Loucy (cell line): ENCODE data around the gene PLCL2.

Experiments
- H2AFZ ChIP-seq: fragments of 200-600 bp; sonication (generic); 2 replicates; pipeline ENCODE4 v1.6.0; 2016; ENCODE audit warnings: antibody characterized with exemption, mild to moderate bottlenecking, low read length, moderate library complexity
- H3F3A ChIP-seq: fragments of 200-600 bp; 2 replicates; pipeline ENCODE4 v1.6.0; 2016; ENCODE audit warnings: antibody characterized with exemption, low read depth, mild to moderate bottlenecking
- H3K27me3 ChIP-seq: fragments of 200-600 bp; sonication (generic); 2 replicates; pipeline ENCODE4 v1.6.1; 2014; ENCODE audit warnings: low read length, mild to moderate bottlenecking; ENCODE audit not compliant: insufficient read depth, poor library complexity, severe bottlenecking
- H3K36me3 ChIP-seq: fragments of 200-600 bp; sonication (generic); 2 replicates; pipeline ENCODE4 v1.6.1; 2016; ENCODE audit warnings: low read length; ENCODE audit not compliant: insufficient read depth
- H3K4me1 ChIP-seq: fragments of 200-600 bp; sonication (generic); 2 replicates; pipeline ENCODE4 v1.5.1; 2014; ENCODE audit warnings: low read length, mild to moderate bottlenecking; ENCODE audit not compliant: insufficient read depth, poor library complexity, severe bottlenecking
- H3K4me2 ChIP-seq: fragments of 200-600 bp; sonication (generic); 2 replicates; pipeline ENCODE4 v1.6.0; 2014; ENCODE audit warnings: antibody characterized with exemption, low read length, low read depth, mild to moderate bottlenecking; ENCODE audit not compliant: poor library complexity, severe bottlenecking
- H3K4me3 ChIP-seq: fragments of 200-600 bp; sonication (generic); 2 replicates; pipeline ENCODE4 v1.5.1; 2014; ENCODE audit warnings: low read length, mild to moderate bottlenecking, mixed read lengths; ENCODE audit not compliant: poor library complexity, severe bottlenecking
- H3K79me2 ChIP-seq: fragments of 200-600 bp; sonication (generic); 2 replicates; pipeline ENCODE4 v1.6.1; 2014; ENCODE audit warnings: low read length; ENCODE audit not compliant: insufficient read depth
- H3K9ac ChIP-seq: fragments of 200-600 bp; sonication (generic); 2 replicates; pipeline ENCODE4 v1.6.0; 2014; ENCODE audit warnings: mild to moderate bottlenecking, low read depth, low read length, moderate library complexity; ENCODE audit not compliant: poor library complexity, severe bottlenecking
- H3K9me2 ChIP-seq: fragments of 200-600 bp; sonication (generic); replicated peaks from 2 replicates; pipeline ENCODE4 v1.6.1; 2016; ENCODE audit warnings: low read depth, low read length, mixed read lengths
- H3K9me3 ChIP-seq: fragments of 200-600 bp; sonication (generic); 2 replicates; pipeline ENCODE4 v1.6.1; 2014; ENCODE audit warnings: mild to moderate bottlenecking, antibody characterized with exemption, low read length, low read depth; ENCODE audit not compliant: insufficient read depth
- H4K20me1 ChIP-seq: fragments of 200-600 bp; sonication (generic); 2 replicates; pipeline ENCODE4 v1.6.0; 2014; ENCODE audit warnings: antibody characterized with exemption, low read length, mild to moderate bottlenecking; ENCODE audit not compliant: insufficient read depth, poor library complexity, severe bottlenecking
- CTCF ChIP-seq: fragments of 200-600 bp; sonication (generic); conservative IDR thresholded peaks from 2 replicates; pipeline ENCODE4 v1.5.1; 2014; ENCODE audit warnings: mild to moderate bottlenecking, antibody characterized with exemption, low read length
- EZH2phosphoT487 ChIP-seq: fragments of 200-600 bp; IDR thresholded peaks from 2 replicates; pipeline ENCODE4 v1.6.1; 2018; ENCODE audit warnings: antibody characterized with exemption, mild to moderate bottlenecking, moderate library complexity, borderline replicate concordance

PLCL2 gene

GRCh38 chr3:16848007-16848406, 36.7 kb upstream of the PLCL2 start:
- TF ChIP-seq CTCF, result no peak
- TF ChIP-seq EZH2phosphoT487, result no peak
- Histone ChIP-seq H3K9me3 (no peaks in the 10 kb centered on the region), H3K4me2 (no peak overlapping the region), H3K9ac (no peak overlapping the region), H3K27me3 (no peaks in the 10 kb centered on the region), H3K4me1 (peaks cover 8% of the 10 kb centered on the region), H3K79me2 (no peaks in the 10 kb centered on the region), H4K20me1 (no peaks in the 10 kb centered on the region), H2AFZ (no peak overlapping the region), H3K9me2 (no peaks in the 10 kb centered on the region), H3K36me3 (no peaks in the 10 kb centered on the region), H3F3A (no peaks in the 10 kb centered on the region), H3K4me3 (no peak overlapping the region)

GRCh38 chr3:16849229-16849628, 35.5 kb upstream of the PLCL2 start:
- H3K4me2 ChIP-seq, result no peak overlapping the region
- no peaks in the 10 kb centered on the region for H3F3A ChIP-seq
- H3K9me2 ChIP-seq, result no peaks in the 10 kb centered on the region
- H3K4me3 ChIP-seq, result no peak overlapping the region
- H3K9ac ChIP-seq, result no peak overlapping the region
- no peaks in the 10 kb centered on the region for H3K36me3 ChIP-seq
- H3K9me3 ChIP-seq, result no peaks in the 10 kb centered on the region
- H4K20me1 ChIP-seq, result no peaks in the 10 kb centered on the region
- H2AFZ ChIP-seq, result no peak overlapping the region
- H3K79me2 ChIP-seq, result no peaks in the 10 kb centered on the region
- no peak for TF ChIP-seq EZH2phosphoT487
- TF ChIP-seq CTCF, result no peak
- H3K27me3 ChIP-seq, result no peaks in the 10 kb centered on the region
- H3K4me1 ChIP-seq, result peaks cover 4% of the 10 kb centered on the region

- TF ChIP-seq EZH2phosphoT487 (no peak), CTCF (no peak)
- Histone ChIP-seq H3K4me3 (no peak overlapping the region), H3K36me3 (no peaks in the 10 kb centered on the region), H3K9ac (no peak overlapping the region), H3F3A (no peaks in the 10 kb centered on the region), H3K9me2 (no peaks in the 10 kb centered on the region), H3K4me2 (no peak overlapping the region), H3K9me3 (no peaks in the 10 kb centered on the region), H4K20me1 (no peaks in the 10 kb centered on the region), H3K27me3 (no peaks in the 10 kb centered on the region), H2AFZ (no peak overlapping the region), H3K79me2 (no peaks in the 10 kb centered on the region), H3K4me1 (peaks cover 4% of the 10 kb centered on the region)
Observed at GRCh38 chr3:16849795-16850194, 35.0 kb upstream of the PLCL2 start.
